GM10266 (cell line): ENCODE data around the gene CEACAM8.
"Not testable (repeated sequence)": the region's sequence is repeated elsewhere in the genome, so short reads cannot be mapped to it uniquely, and the experiment has no call there.

Experiments used
- DNase-seq: peaks from one replicate; pipeline ENCODE4 v3.0.0; 2012; ENCODE audit errors: extremely low spot score
- TF ChIP-seq, protein P1 (sequence below): IDR thresholded peaks from 2 replicates; pipeline ENCODE4 v1.5.1; 2012; ENCODE audit warnings: mild to moderate bottlenecking, low read depth; ENCODE audit not compliant: control insufficient read depth, insufficient read depth; ENCODE audit errors: missing control alignments

The CEACAM8 gene

DNA sequence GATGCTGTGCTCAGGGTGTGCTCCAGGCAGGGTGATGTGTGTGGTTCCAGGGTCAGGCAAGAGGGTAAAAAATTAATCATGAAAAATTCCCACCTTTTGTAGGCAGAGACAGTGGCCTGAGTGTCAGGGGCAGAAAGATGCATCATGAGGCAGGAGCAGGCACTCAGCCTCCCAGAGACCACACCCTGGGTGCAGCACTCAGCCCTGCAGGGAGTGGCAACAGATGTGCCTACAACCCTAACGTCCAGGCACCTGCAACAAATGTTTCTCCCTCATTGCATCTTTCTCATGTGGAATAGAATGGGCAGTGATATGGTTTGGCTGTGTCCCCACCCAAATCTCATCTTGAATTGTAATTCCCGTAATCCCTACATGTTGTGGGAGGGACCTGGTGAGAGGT is 46.8 kb downstream of the CEACAM8 start:
- TF ChIP-seq, protein P1, sequence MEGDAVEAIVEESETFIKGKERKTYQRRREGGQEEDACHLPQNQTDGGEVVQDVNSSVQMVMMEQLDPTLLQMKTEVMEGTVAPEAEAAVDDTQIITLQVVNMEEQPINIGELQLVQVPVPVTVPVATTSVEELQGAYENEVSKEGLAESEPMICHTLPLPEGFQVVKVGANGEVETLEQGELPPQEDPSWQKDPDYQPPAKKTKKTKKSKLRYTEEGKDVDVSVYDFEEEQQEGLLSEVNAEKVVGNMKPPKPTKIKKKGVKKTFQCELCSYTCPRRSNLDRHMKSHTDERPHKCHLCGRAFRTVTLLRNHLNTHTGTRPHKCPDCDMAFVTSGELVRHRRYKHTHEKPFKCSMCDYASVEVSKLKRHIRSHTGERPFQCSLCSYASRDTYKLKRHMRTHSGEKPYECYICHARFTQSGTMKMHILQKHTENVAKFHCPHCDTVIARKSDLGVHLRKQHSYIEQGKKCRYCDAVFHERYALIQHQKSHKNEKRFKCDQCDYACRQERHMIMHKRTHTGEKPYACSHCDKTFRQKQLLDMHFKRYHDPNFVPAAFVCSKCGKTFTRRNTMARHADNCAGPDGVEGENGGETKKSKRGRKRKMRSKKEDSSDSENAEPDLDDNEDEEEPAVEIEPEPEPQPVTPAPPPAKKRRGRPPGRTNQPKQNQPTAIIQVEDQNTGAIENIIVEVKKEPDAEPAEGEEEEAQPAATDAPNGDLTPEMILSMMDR = no peak
- DNase-seq = no peak

DNA sequence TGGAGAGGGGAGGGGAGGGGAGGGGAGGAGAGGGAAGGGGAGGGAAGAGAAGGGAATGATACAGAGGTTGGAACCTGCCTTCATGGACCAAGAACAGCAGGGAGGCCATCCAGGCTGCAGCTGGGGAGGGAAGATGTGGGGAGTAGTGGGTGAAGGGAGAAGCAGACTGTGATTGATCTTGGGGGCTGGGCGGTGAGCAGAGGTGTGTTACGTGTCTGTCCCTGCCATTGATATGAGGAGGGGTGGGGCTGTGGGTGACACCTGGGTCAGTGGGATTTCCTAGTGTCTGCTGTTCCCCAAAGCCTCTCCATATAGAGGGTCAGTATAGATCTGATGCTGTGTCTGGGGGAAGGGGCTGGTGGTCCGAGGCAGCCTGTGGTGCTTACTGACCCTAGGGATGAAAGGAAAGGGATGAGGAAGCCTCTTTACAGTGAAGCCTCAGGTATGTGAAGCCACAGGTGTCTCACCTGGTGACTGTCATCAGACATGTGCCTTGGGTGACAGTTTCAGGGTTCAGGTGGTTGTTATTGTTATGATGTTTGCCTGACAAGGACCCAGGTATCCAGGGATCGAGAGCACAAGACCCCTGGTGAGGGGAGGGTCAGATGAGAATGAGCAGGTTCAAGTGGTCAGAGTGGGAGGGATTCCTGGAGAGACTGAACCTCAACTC is 47.8 kb downstream of the CEACAM8 start:
- DNase-seq = no peak
- TF ChIP-seq, protein P1 = no peak

DNA sequence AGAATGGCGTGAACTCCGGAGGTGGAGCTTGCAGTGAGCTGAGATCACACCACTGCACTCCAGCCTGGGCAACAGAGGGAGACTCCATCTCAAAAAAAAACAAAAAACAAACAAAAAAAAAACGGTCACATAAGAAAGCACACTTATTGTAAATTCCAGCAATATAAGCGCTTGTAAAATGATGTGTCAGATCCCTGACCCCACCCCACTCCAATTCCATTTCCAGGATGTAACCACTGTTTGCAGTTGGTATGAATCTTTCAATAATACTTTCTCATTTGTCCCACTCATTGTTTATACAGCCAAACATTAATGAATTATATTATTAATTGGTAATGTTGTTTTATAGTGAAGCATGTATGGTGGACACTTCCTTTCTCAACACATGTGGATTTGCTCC is 50.6 kb downstream of the CEACAM8 start:
- DNase-seq = no peak
- TF ChIP-seq, protein P1 = no peak

DNA sequence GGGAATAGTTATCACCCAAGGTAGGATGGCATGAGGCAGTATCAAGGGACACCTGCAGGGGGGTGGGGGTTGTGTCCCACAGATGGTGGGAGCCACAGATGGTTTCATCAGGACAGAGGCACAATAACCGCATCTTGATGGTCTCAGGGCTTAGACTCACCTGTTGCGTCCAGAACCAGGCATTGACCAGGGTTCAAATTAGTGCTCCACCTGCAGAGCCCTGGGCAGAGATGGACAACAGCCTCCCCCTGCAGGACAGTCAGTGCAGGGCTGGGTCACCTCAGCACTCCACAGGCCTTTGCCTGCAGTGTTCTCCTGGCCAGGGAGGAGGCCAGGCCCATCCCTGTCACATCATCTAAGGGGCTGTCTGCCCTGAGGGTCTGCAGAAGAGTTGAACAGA is 51.9 kb downstream of the CEACAM8 start:
- TF ChIP-seq, protein P1 = no peak

DNA sequence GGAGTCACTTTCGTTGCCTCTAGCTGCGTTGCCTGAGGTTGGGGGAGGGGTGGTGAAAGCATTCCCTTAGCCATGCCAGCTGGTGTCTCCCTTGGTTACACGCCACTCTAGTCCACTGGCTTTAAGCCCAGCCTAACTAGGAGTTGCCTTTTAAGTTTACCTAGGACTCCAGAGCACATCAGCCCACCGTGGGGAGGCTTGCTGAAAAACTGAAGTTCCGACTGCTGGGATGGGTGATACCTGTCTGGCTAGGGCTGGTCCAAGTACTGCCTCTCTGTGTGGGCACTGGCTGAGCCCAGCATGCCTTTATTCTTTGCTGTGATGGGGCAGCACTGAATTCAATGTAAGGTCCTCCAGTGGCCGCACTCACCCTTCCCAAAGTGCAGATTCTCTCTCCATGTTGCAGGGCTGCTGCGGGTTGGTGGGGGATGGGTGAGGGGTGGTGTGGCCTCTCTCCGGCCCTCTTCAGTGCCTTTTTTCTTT is 54.6 kb downstream of the CEACAM8 start:
- TF ChIP-seq, protein P1 = no peak

More for the DNA sequence above, 51.9 kb downstream of the CEACAM8 start:
- no peak for DNase-seq

DNA sequence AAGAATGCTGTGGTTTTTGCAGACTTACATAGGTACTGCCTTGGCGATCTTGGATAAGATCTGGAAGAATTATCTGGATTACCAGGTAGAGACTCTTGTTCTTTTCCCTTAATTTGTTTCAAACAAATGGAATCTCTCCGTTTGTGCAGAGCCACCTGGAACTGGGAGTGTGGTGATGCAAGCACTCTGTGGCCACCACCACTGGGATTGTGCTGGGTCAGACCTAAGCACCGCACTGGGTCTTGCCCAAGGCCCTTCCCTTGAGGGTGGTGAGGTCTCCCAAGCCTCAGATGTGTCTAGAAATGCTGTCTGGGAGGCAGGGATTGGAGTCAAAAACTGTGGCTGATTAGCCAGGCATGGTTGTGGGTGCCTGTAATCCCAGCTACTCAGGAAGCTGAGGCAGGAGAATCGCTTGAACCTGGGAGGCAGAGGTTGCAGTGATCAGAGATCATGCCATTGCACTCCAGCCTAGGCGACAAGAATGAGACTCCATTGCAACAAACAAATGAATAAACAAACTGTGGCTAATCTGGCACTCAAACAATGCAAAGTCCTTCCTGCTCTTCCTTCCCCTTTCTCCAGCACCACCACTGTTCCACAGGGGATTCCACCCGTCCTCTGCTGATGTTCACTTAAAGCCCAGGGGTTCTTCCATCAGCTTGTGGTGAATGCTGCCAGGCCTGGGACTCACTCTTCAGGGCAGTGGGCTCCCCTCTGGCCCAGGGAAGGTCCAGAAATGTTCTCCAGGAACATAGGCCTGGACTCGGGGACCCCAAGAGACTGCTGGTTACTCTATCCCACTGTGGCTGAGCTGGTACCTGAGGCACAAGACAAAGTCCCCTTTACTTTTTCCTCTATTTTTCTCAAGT is 55.6 kb downstream of the CEACAM8 start:
- no peak for DNase-seq
- TF ChIP-seq, protein P1 = no peak

More for the DNA sequence above, 54.6 kb downstream of the CEACAM8 start:
- no peak for DNase-seq

DNA sequence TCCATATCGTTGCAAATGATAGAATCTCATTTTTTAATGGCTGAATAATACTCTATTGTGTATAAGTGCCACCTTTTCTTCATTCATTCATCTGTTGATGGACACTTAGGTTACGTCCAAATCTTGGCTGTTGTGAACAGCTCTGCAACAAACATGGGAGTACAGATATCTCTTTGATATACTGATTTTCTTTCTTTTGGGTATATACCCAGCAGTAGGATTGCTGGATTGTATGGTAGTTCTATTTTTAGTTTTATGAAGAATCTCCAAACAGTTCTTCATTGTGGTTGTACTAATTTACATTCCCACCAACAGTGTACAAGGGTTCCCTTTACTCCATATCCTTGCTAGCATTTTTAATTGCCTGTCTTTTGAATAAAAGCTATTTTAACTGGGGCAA is 59.4 kb downstream of the CEACAM8 start:
- not testable (repeated sequence) for DNase-seq
